ENCODE measurements around the gene WDR37. TPM values are rescaled to one million over a fixed set of nuclear protein-coding genes. Genes with fewer than 3 reads are reported as not detected.
A peak's percentile ranks its signal among the peaks of the same experiment; 100 is the strongest.
"Not testable (repeated sequence)": the region's sequence is repeated elsewhere in the genome, so short reads cannot be mapped to it uniquely, and the experiment has no call there.

The WDR37 gene
- total and polyA plus RNA-seq, 10 of the 15 experiments (the other 5 are each of a cell fraction or from before 2014, with no cell fraction given) = 1.9 to 11.1 (median 7.1) TPM

DNA sequence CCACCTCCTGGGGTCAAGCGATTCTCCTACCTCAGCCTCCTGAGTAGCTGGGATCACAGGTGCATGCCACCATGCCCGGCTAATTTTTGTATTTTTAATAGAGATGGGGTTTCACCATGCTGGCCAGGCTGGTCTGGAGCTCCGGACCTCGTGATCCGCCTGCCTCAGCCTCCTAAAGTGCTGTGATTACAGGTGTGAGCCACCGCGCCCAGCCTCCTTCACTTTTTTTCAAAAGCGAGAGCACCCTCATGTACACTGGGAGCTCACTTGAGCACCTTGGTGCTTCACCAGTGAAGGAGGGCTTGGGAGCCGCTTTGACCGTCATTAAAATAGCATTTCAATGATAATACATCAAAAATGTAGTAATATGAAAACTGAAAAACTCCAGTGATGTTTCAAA is 102.4 kb downstream of the WDR37 start:
- H3K4me2 ChIP-seq (ENCODE audit: control insufficient read depth, insufficient read depth); intact Hi-C loops (cut with micrococcal nuclease; ENCODE audit: unreplicated experiment); DNase-seq (ENCODE audit: low read depth, low spot score); H3K4me1 ChIP-seq (ENCODE audit: control insufficient read depth, insufficient read depth, low read length); CTCF ChIA-PET; H3K9ac ChIP-seq (ENCODE audit: control insufficient read depth, insufficient read depth, low read length); H3K9me3 ChIP-seq (replicated peaks; ENCODE audit: control insufficient read depth, insufficient read depth, low read length); BruUV-seq (replicated peaks); POLR2A ChIA-PET; FAIRE-seq; RAD21 ChIA-PET (ENCODE audit: unreplicated experiment); H3K79me2 ChIP-seq (ENCODE audit: control insufficient read depth, insufficient read depth, low read length); H2AFZ ChIP-seq (ENCODE audit: control insufficient read depth, low read depth, low read length); H3K27ac ChIP-seq (ENCODE audit: control insufficient read depth, insufficient read depth); in situ Hi-C loops (cut with MboI); H3K36me3 ChIP-seq (ENCODE audit: control insufficient read depth in 2 of 2, insufficient read depth in 2 of 2, low read length in 1 of 2); H3K27me3 ChIP-seq (replicated peaks in 1 of 2; ENCODE audit: control insufficient read depth in 2 of 2, insufficient read depth in 2 of 2, low read length in 1 of 2); H4K20me1 ChIP-seq (ENCODE audit: control insufficient read depth, insufficient read depth); ATAC-seq; H3K4me3 ChIP-seq: not testable (repeated sequence)
- 46% methylated on average over 10 of the region's 10 CpGs for whole genome bisulfite sequencing (ENCODE audit: insufficient coverage, insufficient replicate concordance, low lambda C conversion rate, missing lambda C conversion rate)
- SMC1A ChIA-PET (ENCODE audit: uncharacterized antibody, unreplicated experiment) = interaction anchor here (0.6 kb wide), 1 partner anchor 1592 kb away, joined by 4 read pairs; no protein-coding TSS in a partner anchor

DNA sequence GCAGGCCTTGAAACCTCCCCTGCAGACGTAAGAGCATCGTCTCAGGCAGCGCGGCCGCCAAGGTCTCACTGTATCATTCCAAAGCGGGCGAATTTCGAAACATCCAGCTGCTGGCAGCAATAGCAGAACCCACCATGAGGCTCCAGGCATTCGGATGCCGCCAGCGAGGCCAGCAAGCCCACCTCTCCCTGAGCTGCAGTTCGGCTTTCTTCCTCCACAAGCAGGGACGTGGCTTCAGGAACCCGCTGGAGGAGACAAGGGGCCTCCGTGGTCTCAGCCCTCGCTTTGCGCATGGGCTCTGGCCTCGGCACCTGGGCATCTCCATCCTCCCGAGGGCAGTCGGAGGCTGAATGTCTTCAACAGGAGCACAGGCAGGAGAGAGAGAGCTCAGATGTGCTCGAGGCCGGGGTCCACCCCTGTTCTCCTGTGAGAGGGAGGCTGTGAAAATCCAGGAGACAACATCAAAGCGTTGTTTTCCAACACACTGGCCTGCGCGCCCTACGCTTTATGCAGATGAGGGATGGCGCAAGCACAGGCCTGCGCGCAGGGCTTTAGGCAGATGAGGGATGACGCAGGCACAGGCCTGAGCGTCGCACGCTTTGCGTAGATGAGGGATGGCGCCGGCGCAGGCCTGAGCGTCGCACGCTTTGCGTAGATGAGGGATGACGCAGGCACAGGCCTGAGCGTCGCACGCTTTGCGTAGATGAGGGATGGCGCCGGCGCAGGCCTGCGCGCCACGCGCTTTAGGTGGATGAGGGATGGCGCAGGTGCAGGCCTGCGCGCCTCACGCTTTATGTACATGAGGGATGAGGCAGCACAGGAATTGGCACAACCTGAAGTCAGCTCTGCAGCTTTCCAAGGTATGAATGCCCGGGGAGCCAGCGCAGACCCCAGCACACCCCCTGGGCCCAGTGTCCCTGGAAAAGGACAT is 103.2 kb downstream of the WDR37 start:
- no peak overlapping the region for H2AFZ ChIP-seq (ENCODE audit: control insufficient read depth, low read depth, low read length)
- WGBS (ENCODE audit: insufficient coverage, insufficient replicate concordance, low lambda C conversion rate, missing lambda C conversion rate) = 68% methylated on average over 58 of the region's 59 CpGs
- ChIA-PET POLR2A (no interaction called here), CTCF (no interaction called here), SMC1A (ENCODE audit: uncharacterized antibody, unreplicated experiment) (no interaction called here), RAD21 (ENCODE audit: unreplicated experiment) (no interaction called here)
- intact Hi-C loops (cut with micrococcal nuclease; ENCODE audit: unreplicated experiment) = no loop called here
- H4K20me1 ChIP-seq (ENCODE audit: control insufficient read depth, insufficient read depth) = no peaks in the 10 kb centered on the region
- no peaks in the 10 kb centered on the region for H3K9me3 ChIP-seq (replicated peaks; ENCODE audit: control insufficient read depth, insufficient read depth, low read length)
- no peak overlapping the region for H3K4me3 ChIP-seq
- in situ Hi-C loops (cut with MboI) = no loop called here
- no TSS peak for BruUV-seq (replicated peaks)
- FAIRE-seq (no peak), ATAC-seq (no peak), DNase-seq (ENCODE audit: low read depth, low spot score) (no peak)
- no peaks in the 10 kb centered on the region for H3K36me3 ChIP-seq (ENCODE audit: control insufficient read depth in 2 of 2, insufficient read depth in 2 of 2, low read length in 1 of 2)
- no peak overlapping the region for H3K9ac ChIP-seq (ENCODE audit: control insufficient read depth, insufficient read depth, low read length)
- no peak overlapping the region for H3K4me2 ChIP-seq (ENCODE audit: control insufficient read depth, insufficient read depth)
- H3K27ac ChIP-seq (ENCODE audit: control insufficient read depth, insufficient read depth) = no peak overlapping the region
- TF ChIP-seq TCF3 (IDR thresholded peaks at IDR 0.05; ENCODE audit: borderline replicate concordance, insufficient read depth, low read depth, low read length) = peak; percentile 77; the same call in 1 of the 2 replicates
- TF ChIP-seq, protein P1, sequence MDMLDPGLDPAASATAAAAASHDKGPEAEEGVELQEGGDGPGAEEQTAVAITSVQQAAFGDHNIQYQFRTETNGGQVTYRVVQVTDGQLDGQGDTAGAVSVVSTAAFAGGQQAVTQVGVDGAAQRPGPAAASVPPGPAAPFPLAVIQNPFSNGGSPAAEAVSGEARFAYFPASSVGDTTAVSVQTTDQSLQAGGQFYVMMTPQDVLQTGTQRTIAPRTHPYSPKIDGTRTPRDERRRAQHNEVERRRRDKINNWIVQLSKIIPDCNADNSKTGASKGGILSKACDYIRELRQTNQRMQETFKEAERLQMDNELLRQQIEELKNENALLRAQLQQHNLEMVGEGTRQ (IDR thresholded peaks at IDR 0.05; ENCODE audit: borderline replicate concordance, low read depth, low read length) = no peak
- TF ChIP-seq, protein P2, sequence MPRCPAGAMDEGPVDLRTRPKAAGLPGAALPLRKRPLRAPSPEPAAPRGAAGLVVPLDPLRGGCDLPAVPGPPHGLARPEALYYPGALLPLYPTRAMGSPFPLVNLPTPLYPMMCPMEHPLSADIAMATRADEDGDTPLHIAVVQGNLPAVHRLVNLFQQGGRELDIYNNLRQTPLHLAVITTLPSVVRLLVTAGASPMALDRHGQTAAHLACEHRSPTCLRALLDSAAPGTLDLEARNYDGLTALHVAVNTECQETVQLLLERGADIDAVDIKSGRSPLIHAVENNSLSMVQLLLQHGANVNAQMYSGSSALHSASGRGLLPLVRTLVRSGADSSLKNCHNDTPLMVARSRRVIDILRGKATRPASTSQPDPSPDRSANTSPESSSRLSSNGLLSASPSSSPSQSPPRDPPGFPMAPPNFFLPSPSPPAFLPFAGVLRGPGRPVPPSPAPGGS (IDR thresholded peaks at IDR 0.05; ENCODE audit: borderline replicate concordance, insufficient read depth, low read depth, low read length, poor library complexity, severe bottlenecking) = peak; percentile 79
- no peaks in the 10 kb centered on the region for H3K79me2 ChIP-seq (ENCODE audit: control insufficient read depth, insufficient read depth, low read length)
- no peaks in the 10 kb centered on the region; a peak in 1 of 4 replicates for H3K27me3 ChIP-seq (replicated peaks in 1 of 2; ENCODE audit: control insufficient read depth in 2 of 2, insufficient read depth in 2 of 2, low read length in 1 of 2)
- H3K4me1 ChIP-seq (ENCODE audit: control insufficient read depth, insufficient read depth, low read length) = no peaks in the 10 kb centered on the region

Measured in GM12878 (cell line).